Stromal cell of bone marrow (primary cell): ENCODE results near the gene TMEM95.

Experiments
- DNase-seq: peaks from one replicate; pipeline ENCODE4 v3.0.0-alpha.2; 2012; ENCODE audit warnings: low read depth

Gene TMEM95, protein sequence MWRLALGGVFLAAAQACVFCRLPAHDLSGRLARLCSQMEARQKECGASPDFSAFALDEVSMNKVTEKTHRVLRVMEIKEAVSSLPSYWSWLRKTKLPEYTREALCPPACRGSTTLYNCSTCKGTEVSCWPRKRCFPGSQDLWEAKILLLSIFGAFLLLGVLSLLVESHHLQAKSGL

DNA sequence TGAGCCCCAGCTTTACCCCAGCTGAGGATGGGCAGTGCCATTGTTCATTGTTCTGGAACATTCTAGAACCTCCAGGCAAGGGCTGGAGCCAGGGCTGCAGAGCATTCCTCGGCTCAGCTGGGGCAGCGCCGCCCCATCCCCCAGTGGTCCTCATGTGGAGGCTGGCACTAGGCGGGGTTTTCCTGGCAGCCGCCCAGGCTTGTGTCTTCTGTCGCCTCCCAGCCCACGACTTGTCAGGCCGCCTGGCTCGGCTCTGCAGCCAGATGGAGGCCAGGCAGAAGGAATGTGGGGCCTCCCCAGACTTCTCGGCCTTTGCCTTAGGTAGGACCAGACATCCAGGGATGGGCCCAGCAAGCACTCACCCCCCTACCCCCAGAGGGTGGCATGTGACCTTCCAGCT is at the start of gene TMEM95:
TMEM95 (plus strand) TSS at position 104 of the 400 bp plus-strand sequence; CDS start at position 153, 49 bp downstream.
- DNase-seq, result no peak

GRCh38 chr17:7306911-7307685 is 47.9 kb upstream of the TMEM95 start, which contains the start of gene EIF5A:
Gene EIF5A, plus strand, starts transcription at chr17:7307628. Its CDS starts 2,008 bp downstream, at chr17:7309636.
- peak; percentile 100 for DNase-seq

DNA sequence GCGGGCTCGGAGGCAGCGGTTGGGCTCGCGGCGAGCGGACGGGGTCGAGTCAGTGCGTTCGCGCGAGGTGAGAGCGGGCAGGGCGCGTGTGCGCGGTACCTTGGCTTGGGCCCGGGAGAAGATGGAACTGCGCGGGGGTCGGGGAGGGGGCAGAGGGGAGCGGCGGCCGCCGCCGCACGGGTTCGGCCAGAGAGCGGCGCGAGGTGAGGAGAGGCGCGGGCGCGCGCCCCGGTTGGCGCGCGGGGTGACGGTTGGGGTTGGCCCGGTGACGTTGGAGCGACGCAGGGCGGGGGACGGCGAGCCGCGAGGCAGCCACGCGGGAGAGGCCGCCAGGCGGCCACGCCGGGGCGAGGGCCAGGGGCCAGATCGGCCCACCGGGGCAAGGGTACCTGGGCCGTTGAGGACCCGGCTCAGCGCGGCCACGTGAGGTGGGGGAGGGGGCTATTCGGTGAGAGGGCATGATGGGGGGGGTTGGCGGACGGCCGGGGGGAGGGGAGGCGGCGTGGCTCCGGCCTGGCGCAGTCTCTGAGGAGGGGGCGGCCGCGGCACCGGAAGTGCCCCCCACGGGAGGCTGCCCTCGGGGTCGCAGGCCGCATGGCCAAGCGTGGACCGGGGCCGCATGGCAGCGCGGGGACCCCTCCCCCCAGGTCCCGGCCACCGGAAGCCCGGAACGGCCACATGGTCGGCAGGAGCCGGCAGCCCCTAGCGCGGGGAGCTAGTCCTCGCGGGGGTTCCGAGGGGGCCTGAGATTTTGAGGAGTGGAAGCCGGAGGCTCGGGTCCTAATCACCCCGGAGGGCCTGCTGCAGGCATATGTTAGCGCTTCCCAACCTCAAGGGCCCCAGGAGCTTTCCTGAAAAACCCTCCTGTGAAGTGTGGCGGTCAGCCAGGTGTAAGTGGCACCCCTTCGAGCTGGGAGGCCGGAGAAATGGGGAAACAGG is 47.0 kb upstream of the TMEM95 start:
- DNase-seq, result peak; percentile 13

DNA sequence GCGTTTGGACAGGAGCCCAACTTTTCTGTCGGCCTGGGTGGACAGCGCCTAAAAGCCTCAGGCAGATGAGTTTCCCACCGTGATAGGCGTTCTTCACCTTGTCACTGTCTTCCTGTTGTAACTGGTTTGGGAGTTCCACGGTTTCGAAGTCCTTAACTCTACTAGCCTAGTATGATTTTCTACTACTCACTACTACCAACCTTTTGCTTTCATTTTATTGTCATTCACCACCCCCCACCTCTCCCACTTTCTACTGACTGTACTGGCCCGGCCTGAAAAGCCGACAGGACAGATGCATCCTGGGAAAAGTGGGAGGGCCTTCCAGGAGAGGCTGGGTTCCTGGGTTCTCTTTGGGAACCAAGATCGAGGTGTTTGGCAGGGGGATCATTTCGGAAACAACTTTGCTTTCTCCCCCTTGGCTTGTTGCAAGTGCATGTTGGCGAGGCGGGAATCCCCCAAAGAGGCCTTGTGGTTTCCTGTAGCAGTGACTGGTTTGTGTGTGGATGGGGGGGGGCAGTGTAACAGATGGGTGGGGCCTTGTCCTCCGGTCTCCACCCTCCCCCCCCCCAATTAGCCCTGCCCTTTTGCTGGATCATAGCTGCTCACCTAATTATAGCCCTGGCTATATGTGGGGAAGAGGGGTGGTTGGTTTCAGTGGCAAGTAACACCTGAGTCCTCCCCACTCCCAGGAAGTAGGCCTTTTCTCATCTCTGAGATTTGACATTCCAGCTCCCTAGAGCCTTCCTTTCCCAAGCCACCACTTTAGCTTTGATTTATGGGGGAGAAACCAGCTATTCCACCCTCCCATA is 46.1 kb upstream of the TMEM95 start:
- DNase-seq, result peak; percentile 81

- no peak for DNase-seq
Measured at GRCh38 chr17:7309628-7310027, 45.3 kb upstream of the TMEM95 start.

GRCh38 chr17:7311110-7311705 is 43.7 kb upstream of the TMEM95 start:
- DNase-seq, result no peak

DNA sequence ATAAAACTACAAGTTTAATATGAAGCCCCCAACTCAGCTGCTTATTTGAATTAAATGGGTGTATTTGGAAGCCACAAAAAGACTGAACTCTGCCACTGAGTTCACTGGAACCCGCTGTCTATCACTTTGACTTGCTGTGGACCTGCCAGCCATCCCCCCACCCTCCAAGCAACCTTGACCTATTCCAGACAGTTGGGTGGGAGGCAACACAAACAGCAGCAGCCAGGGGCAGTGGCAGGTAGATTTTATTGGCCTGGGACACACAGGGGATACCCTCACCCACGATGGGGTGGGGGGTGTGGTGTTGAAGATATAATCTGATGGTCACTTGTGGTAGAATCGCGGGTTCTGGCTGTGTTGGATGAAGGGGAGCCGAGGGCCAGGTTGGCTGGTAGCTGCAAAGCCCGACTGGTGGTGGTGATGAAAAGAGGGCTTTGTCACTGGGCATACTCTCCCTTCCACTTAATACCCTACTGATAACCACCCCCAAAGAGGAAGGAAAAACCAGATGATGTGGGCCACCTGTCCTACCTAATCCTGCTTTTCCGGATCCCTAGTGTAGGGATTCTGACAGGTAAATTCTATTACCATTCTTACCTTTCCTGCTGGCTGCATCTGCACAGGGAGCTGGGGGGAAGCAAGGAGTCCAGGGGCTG is 42.4 kb upstream of the TMEM95 start:
- DNase-seq, result no peak

GRCh38 chr17:7313088-7313889 is 41.7 kb upstream of the TMEM95 start:
- no peak for DNase-seq

DNA sequence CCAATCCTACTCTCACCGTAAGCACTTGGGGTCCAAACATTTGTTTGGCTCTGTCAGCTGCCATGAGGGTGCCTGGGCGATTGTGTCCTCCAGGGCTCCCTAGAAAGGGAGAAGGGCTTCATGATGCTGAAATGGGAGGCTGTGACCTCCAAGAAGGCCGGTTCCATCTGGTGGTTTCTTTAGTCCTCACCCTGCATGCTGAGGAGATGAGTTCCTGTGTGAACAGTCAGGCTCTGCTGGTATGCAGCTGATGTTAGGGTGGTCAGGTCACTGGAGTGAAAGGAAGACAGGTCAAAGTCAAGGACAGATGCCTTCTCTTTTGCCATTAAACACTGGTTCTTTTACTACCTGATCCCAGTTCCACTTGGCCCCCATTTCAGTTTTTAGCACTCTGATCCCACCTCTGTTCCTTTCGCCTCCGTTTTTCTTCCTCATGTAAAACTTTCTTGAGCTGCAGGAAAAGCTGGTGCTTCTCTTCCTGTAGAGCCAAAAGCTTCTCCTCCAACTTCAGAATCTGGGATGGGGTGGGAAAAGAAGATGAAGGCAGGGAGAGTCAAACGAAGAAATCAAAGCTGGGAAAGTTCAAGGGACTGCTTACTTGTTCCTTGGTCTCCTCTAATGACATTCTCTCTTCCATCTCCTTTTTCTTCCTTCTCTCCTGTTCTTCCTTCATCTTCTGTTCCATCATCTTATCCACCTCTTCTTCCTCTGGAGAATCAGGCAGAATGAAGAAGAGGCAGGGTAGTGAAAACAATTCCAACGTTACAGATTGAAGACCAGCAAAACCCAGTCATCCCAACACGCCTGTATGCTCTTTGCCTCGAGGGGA is 40.9 kb upstream of the TMEM95 start:
- DNase-seq, result no peak

DNA sequence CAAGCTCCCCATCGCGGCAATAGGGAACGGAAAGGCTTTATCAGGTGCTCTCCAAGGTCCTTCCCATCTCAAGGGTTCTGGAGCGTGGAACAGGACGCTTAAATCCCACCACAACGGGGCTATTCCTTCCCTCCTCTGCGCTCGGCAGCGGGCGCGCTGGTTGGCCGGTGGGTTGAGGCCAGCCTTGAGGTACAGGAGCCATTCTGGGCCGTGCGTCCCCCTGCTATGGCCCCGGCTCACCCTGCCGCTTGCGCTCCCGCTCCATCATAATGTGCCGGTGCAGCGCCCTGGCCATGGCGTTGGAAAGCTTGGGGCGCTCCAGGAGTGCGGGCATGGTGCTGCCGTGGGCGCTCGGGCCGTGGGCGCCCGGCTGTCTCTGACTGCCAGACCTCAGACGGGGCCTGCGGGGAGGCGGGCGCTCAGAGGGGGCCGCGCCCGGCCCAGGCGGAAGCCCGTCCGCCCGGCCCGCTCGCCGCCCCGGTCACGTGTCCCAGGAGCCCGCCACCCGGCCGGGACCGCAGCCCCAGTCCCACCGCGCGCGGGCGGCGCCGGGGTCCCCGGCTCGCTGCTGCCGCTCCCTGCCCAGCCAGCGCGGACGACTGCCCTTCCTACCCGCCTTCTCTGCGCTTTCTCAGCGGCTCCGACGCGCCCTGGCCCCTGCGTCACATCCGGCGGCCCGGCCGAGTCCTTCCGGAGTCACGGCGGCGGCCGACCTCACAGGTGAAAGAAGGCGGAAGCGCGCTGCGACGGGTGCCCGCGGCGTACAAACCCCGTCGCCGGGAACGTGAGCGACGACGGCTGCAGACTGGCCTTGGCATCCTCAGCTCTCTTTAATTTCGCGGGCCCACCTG is 40.0 kb upstream of the TMEM95 start, which contains the start of gene GPS2:
GPS2 (minus strand) TSS at position 642 of the 851 bp plus-strand sequence; CDS start at position 334, 308 bp downstream.
- peak; percentile 61 for DNase-seq

DNA sequence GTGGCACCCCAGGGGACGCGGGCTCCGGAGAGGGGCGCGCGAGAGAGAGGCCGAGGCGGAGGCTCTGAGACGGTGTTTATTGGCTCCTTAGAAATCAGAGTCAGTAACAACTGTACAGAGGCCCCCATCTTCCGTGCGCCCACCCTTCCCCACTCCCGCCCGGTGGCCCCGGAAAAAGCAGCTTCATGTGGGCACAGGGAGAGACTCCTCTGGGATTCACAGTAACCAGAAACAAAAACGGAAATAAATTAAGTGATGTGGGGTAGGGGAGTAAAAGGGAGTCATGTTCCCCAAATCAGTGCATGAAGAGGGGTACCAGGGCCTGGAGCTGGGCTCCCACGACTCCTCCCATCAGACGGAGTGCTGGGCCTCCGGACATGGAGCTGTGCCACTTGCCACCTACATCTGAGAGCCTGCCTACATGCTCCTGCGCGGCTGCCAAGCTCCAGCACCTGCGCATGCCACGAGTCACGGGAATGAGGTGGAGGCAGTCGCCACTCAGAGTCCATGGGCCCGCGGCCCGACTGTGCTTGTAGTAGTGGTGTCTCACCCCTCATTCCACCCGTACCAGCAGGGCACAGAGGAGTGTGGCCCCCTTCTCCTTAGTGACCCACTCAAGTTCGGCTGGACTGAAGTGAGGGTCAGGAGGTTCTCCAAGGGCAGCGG is 39.3 kb upstream of the TMEM95 start:
- no peak for DNase-seq

DNA sequence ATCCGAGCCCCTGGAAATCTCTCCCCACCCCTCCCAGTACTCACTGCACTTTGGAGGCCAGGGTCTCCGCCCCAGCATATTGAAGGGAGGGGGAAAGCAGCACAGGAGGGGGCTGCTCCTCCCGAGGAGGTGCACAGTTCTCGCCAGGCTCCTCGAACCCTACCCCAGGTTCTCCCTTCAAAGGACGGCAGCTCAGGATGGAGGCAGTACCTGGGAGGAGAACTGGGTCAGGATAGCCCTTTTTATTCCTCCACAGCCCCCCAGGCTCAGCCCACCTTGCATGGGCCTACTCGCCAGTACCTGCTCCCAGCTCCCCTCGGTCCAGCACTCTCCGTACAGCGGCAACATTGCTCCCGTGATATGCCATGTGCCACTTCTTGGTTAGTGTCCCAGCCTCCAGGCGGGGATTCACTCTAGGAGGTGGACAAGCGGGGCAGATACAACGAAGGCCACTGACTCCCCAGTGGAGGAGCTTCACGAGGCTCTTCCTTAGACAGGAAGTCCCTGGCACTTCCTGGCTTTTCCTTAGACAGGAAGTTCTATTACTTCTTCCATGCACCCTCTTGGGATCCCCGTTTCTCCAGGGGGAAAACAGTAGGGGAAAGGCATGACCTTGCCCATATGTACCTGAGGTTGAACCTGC is 37.7 kb upstream of the TMEM95 start:
- DNase-seq, result no peak

DNA sequence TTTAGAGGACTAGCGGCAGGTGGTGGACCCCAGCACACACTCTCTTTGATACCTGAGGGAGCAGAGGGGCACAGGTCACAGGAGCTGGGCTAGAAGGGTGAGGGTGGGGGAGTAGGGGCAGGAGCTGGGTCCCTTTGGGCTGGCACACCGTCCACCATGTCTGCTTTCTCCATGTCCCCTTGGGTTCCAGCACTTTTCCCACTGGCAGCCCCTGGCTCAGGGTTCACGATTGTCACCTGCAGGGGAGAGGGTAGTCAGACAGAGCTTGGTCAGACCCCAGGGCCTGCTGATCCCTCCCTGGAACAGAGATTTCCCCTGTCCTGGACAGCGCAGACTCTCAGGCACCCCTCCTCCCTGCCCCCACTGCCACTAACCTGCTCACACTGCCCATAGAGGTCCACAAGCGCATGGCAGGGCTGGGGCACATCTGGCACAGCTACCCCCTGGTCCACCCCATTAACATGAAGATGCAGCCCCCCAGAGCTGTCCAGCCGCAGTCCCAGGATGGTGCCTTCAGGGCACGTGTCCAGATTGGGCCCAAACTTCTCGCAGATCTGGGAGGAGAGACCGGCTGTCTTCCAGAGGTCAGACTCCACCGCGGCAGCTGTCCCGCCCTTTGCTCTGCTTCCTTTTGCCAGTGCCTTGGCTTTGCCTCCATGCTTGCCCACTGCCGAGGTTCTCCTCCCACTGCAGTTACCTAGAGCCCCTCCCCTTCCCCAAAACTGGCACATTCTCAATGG is 36.7 kb upstream of the TMEM95 start:
- no peak for DNase-seq

DNA sequence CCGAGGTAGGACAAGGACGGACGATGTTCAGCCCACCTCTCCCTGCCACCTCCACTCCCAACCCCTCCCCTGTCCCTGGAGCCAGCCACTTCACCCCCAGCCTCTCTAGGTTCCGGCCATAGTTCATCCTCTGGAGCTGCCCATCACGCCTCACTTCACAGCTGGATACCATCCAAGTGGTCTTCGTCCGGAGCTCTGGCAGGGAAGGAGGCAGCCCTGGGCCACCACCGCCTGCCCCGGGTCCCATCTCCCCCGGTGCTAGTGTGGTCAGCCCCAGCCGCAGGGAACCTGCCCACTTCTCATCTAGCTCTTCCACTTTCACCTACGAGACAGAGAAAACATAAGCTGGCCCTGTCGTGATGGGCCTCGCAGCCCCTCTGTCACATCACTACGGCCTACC is 33.5 kb upstream of the TMEM95 start:
- DNase-seq, result no peak

GRCh38 chr17:7322520-7323194 is 32.3 kb upstream of the TMEM95 start:
- DNase-seq, result no peak
